Measurements from ENCODE around the gene FOXS1. TPM values are rescaled to one million over a fixed set of nuclear protein-coding genes. Genes with fewer than 3 reads are reported as not detected.

The FOXS1 gene
- total RNA-seq, 1 donor from 2014 or later, result 0.22 TPM

DNA sequence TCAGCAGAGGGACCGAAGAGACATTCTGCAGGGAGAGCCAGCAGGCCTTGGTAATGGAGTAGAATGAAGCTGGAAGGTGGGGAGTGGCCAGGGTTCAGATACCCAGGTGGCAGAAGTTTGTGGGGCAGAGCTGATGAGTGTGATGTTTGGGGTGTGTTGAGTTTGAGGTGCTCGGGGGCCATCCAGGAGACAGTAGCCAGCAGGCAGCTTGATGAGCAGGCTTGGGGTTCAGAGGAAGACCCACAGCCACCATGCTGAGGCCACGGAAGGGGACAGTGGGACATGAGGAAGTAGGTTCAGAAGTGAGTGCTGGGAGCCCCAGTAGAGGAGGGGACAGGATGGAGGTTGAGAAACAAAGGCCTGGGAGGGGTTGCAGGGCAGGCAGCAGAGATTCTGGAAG is 11.1 kb upstream of the FOXS1 start:
- Mint-ChIP-seq H3K27me3 (peaks cover 37% of the 10 kb centered on the region), H3K36me3 (no peaks in the 10 kb centered on the region), H3K9me3 (no peaks in the 10 kb centered on the region), H3K4me3 (no peak overlapping the region), H3K27ac (no peak overlapping the region), H3K4me1 (ENCODE audit: unreplicated experiment) (peaks cover 9% of the 10 kb centered on the region)
- TF ChIP-seq, protein P1, sequence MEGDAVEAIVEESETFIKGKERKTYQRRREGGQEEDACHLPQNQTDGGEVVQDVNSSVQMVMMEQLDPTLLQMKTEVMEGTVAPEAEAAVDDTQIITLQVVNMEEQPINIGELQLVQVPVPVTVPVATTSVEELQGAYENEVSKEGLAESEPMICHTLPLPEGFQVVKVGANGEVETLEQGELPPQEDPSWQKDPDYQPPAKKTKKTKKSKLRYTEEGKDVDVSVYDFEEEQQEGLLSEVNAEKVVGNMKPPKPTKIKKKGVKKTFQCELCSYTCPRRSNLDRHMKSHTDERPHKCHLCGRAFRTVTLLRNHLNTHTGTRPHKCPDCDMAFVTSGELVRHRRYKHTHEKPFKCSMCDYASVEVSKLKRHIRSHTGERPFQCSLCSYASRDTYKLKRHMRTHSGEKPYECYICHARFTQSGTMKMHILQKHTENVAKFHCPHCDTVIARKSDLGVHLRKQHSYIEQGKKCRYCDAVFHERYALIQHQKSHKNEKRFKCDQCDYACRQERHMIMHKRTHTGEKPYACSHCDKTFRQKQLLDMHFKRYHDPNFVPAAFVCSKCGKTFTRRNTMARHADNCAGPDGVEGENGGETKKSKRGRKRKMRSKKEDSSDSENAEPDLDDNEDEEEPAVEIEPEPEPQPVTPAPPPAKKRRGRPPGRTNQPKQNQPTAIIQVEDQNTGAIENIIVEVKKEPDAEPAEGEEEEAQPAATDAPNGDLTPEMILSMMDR (conservative IDR thresholded peaks at IDR 0.05), result no peak
- no peak for DNase-seq (ENCODE audit: extremely low spot score, unreplicated experiment)

DNA sequence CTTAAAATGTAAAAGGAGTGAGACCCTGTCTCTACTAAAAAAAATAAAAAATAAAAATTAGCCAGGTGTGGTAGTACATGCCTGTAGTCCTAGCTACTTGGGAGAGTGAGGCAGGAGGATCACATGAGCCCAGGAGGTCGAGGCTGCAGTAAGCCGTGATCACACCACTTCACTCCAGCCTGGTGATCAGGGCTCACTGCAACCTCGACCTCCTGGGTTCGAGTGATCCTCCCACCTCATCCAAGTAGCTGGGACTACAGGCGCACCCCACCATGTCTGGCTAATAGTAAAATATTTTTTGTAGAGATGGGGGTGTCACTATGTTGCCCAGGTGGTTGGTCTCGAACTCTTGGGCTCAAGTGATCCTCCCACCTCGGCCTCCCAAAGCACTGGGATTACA is 8.1 kb upstream of the FOXS1 start:
- Mint-ChIP-seq H3K4me3 (no peak overlapping the region), H3K27ac (no peak overlapping the region), H3K9me3 (no peaks in the 10 kb centered on the region), H3K36me3 (no peaks in the 10 kb centered on the region), H3K27me3 (peaks cover 44% of the 10 kb centered on the region), H3K4me1 (ENCODE audit: unreplicated experiment) (no peaks in the 10 kb centered on the region)
- no peak for DNase-seq (ENCODE audit: extremely low spot score, unreplicated experiment)
- TF ChIP-seq, protein P1 (conservative IDR thresholded peaks at IDR 0.05), result no peak

DNA sequence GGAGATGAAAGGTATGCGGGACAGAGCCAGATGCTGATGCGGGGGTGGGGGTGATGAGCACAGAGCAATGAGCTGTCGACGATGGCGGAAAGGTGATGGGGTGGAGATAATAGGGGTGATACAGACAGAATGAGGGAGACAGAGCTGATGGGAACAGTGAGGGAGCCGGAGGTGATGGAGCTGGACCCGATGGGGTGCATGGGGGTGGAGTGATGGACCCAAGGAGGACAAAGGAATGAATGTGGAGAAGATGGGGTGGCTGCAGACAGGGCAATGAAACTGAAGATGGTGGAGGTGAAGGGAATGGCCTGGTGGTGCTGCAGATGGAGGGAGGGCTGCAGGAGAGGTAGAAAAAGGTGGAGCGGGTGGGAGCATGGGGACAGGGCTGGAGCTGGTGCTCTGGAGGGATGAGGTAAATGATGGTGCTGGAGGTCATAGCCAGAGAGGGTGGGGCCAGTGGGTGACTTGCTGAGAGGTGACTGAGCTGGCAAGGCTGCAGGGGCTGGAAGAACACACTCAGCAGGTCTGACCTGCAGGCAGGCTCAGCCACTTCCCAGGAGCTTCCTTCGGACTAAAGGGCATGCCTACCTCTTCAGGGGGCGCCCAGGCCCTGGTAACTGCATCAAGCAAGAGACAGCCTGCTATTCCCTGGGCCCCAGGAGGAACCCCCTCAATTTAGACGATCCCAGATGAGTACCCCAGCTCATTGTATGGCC is 6.0 kb upstream of the FOXS1 start:
- no peak overlapping the region for H3K4me3 Mint-ChIP-seq
- H3K27ac Mint-ChIP-seq, result no peak overlapping the region
- no peaks in the 10 kb centered on the region for H3K4me1 Mint-ChIP-seq (ENCODE audit: unreplicated experiment)
- no peaks in the 10 kb centered on the region for H3K36me3 Mint-ChIP-seq
- DNase-seq (ENCODE audit: extremely low spot score, unreplicated experiment), result no peak
- H3K27me3 Mint-ChIP-seq, result peaks cover 43% of the 10 kb centered on the region
- TF ChIP-seq, protein P1 (conservative IDR thresholded peaks at IDR 0.05), result no peak
- H3K9me3 Mint-ChIP-seq, result no peaks in the 10 kb centered on the region

DNA sequence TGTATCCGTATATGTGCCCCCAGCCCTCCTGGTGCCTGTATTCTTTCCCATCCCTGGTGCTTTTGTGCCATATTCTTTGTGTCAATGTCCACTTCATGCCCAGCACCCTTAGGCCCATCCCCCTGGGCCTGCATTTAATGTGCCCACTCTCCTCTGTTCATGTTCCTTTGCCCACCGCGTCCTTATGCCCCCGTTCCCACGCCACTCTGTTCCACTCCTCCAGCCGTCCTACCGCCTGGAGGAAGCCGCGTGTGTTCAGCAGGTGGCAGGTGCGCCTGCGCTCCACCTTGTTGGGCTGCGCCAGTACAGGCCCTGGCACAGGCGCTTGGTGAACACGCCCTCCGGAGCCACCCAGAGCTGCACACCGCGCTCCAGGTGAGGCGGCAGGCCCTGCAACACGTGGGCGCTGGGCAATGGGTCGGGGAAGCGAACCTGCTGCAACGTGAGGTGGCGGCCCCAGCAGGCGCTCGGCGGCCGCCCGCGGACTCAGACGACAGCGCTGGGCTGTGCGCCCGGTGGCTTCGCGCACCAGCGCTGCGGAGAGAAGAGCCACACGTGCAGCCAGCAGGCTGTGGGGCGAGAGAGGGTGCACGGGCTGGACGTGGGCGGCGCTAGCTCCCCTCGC is 4.0 kb upstream of the FOXS1 start:
- Mint-ChIP-seq H3K27ac (no peak overlapping the region), H3K27me3 (peaks cover 43% of the 10 kb centered on the region), H3K36me3 (no peaks in the 10 kb centered on the region), H3K4me1 (ENCODE audit: unreplicated experiment) (no peaks in the 10 kb centered on the region), H3K9me3 (no peaks in the 10 kb centered on the region), H3K4me3 (no peak overlapping the region)
- TF ChIP-seq, protein P1 (conservative IDR thresholded peaks at IDR 0.05), result no peak
- no peak for DNase-seq (ENCODE audit: extremely low spot score, unreplicated experiment)

DNA sequence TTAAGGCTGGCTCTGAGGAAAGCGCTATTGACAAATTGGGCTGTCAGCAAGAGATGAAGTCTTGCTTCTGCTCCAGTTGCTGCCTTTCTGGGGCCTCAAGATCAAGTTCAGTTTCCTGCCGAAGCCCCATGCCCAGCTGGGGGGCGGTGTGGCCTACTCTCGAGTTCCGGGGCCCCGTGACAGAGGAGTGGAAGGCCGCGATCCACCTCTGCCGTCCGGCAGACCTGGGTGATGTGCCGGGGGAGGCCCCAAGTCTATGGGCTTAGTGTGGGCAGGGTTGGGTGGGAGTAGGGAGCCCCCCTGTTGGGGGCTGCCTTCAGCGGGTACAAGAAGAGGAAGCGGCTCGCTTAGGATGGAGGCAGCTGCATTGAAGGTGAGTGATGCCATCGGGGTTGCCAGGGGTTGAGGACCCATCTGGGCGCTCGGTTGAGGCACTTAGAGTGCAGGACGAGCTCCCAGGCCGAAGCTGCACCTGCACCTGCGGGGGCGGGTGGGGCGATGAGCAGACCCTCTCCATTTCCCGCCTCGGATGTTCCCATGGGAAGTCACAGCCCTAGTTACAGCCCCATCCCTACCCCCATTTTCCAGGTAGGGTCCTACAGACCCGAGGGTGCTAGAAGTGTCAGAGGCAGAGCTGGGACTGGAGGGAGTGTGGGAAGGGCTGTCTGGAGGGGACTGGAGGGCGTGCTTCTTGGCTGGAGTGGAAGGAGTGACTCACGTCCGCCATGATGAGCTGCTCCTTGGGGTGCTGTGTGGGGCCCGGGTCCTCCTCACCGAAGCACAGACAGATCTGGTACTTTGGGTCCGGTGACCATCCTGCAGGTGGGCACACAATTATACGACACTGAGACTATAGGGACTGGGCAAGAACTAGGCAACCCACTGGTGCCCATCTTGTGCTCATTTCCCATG is 2.9 kb upstream of the FOXS1 start:
- Mint-ChIP-seq H3K27me3 (peaks cover 44% of the 10 kb centered on the region), H3K4me3 (no peak overlapping the region), H3K36me3 (no peaks in the 10 kb centered on the region), H3K27ac (no peak overlapping the region), H3K4me1 (ENCODE audit: unreplicated experiment) (peaks cover 7% of the 10 kb centered on the region), H3K9me3 (no peaks in the 10 kb centered on the region)
- DNase-seq (ENCODE audit: extremely low spot score, unreplicated experiment), result no peak
- TF ChIP-seq, protein P1 (conservative IDR thresholded peaks at IDR 0.05), result no peak
